HepG2 (cell line): ENCODE data around the gene TMEM131L. TPM values are rescaled to one million over a fixed set of nuclear protein-coding genes. Genes with fewer than 3 reads are reported as not detected.

Source experiments
- ATAC-seq: fragments of 200-7000 bp; cut with Tn5 transposase; 3 replicates; pipeline ENCODE4 v1.9.1; 2020; ENCODE audit warnings: mild to moderate bottlenecking, moderate library complexity
- BruUV-seq: library from RNA; stranded (reverse); fragments of 400-500 nt; replicated peaks from 2 replicates; lab custom pipeline; 2021; lab: Mats Ljungman, UMichigan
- CTCF ChIA-PET: fragments of 300-600 bp; formaldehyde crosslinking; extraction: SDS; loops from one replicate; lab custom pipeline; 2021; ENCODE audit warnings: low total read pairs, inconsistent platforms, low intra/inter-chr PET ratio; lab: Yijun Ruan, JAX
- POLR2A ChIA-PET: fragments of 350-600 bp; sonication (Branson Sonifier 250); formaldehyde crosslinking; loops from one replicate; lab custom pipeline; 2020; ENCODE audit warnings: antibody characterized with exemption, inconsistent platforms; lab: Yijun Ruan, JAX
- DNase-seq: peaks from one replicate; pipeline ENCODE4 v3.0.0-alpha.2; 2015; ENCODE audit warnings: low spot score
- FAIRE-seq: peaks from 3 replicates; lab custom pipeline; 2011; peaks lifted over from hg19 to GRCh38; lab: Jason Lieb, UNC
- H2AFZ ChIP-seq: one replicate; pipeline ENCODE4 v1.6.1; 2011; ENCODE audit warnings: low read length, inconsistent platforms
- H3K27ac ChIP-seq: fragments of 300-600 bp; 3 replicates; pipeline ENCODE4 v1.8.0; 2011; ENCODE audit warnings: mixed run types, mild to moderate bottlenecking, mixed read lengths, low read length, inconsistent platforms; ENCODE audit not compliant: insufficient read depth; ENCODE audit errors: extremely low read length
- H3K27me3 ChIP-seq, 2 experiments: fragments of 200-600 bp in 1 of 2; 2 replicates in 1 of 2; 3 replicates in 1 of 2; pipeline versions ENCODE4 v1.6.0 to v1.8.0; 2011; ENCODE audit warnings: low read length in 2 of 2, mild to moderate bottlenecking in 2 of 2, moderate library complexity in 2 of 2, inconsistent platforms in 1 of 2; ENCODE audit not compliant: insufficient read depth in 2 of 2, control insufficient read depth in 1 of 2
- H3K36me3 ChIP-seq, 2 experiments: fragments of 200-600 bp in 1 of 2; replicated peaks in 1 of 2; 2 replicates in 1 of 2; 3 replicates in 1 of 2; pipeline versions ENCODE4 v1.5.1 to v1.8.0; 2011; ENCODE audit warnings: low read length in 2 of 2, inconsistent platforms in 1 of 2; ENCODE audit not compliant: insufficient read depth in 2 of 2, control insufficient read depth in 1 of 2
- H3K4me1 ChIP-seq: 2 replicates; pipeline ENCODE4 v1.5.1; 2012; ENCODE audit warnings: low read length, inconsistent platforms; ENCODE audit not compliant: insufficient read depth
- H3K4me2 ChIP-seq: 2 replicates; pipeline ENCODE4 v1.6.0; 2011; ENCODE audit warnings: low read depth, low read length, inconsistent platforms
- H3K4me3 ChIP-seq, 3 experiments: fragments of 200-600 bp in 1 of 3; sonication (generic), shearing (Covaris generic) in 1 of 3; replicated peaks in 1 of 3; 2 replicates each; pipeline ENCODE4 v1.5.1; 2011 to 2016; ENCODE audit warnings: low read length in 3 of 3, inconsistent platforms in 2 of 3, low read depth in 2 of 3, mild to moderate bottlenecking in 2 of 3, control low read depth in 1 of 3, mixed read lengths in 1 of 3; ENCODE audit not compliant: insufficient read depth in 1 of 3
- H3K79me2 ChIP-seq: one replicate; pipeline ENCODE4 v1.6.1; 2011; ENCODE audit warnings: low read length, inconsistent platforms; ENCODE audit not compliant: insufficient read depth
- H3K9ac ChIP-seq: 2 replicates; pipeline ENCODE4 v1.6.0; 2011; ENCODE audit warnings: mild to moderate bottlenecking, low read depth, low read length, inconsistent platforms; ENCODE audit not compliant: insufficient read depth
- H3K9me3 ChIP-seq: 2 replicates; pipeline ENCODE4 v1.5.1; 2012; ENCODE audit warnings: mild to moderate bottlenecking, low read length
- H4K20me1 ChIP-seq: 2 replicates; pipeline ENCODE4 v1.6.0; 2011; ENCODE audit warnings: inconsistent platforms, mild to moderate bottlenecking, low read length, moderate library complexity; ENCODE audit not compliant: insufficient read depth
- FOXO1 ChIP-seq: sonication (generic); formaldehyde crosslinking; IDR thresholded peaks from 2 replicates; pipeline ENCODE4 v1.4.0; 2020; ENCODE audit warnings: missing genetic modification reagents
- MAFK ChIP-seq, 2 experiments: IDR thresholded peaks in 1 of 2; conservative IDR thresholded peaks in 1 of 2; 2 replicates each; pipeline ENCODE4 v1.6.1; 2011; ENCODE audit warnings: improper control_type of control experiment in 2 of 2, low read length in 2 of 2
- MXI1 ChIP-seq: IDR thresholded peaks from 3 replicates; pipeline ENCODE4 v1.6.1; 2012; ENCODE audit warnings: low read depth, low read length, inconsistent platforms, borderline replicate concordance
- NCOA2 ChIP-seq: sonication (generic); formaldehyde crosslinking; IDR thresholded peaks from 2 replicates; pipeline ENCODE4 v1.8.0; 2022; ENCODE audit warnings: inconsistent platforms
- ZFYVE20 ChIP-seq: sonication (generic); formaldehyde crosslinking; IDR thresholded peaks from 2 replicates; pipeline ENCODE4 v1.8.0; 2023; ENCODE audit warnings: low read depth, mild to moderate bottlenecking, moderate library complexity, missing genetic modification reagents, borderline replicate concordance
- ZNF407 ChIP-seq: sonication (generic); formaldehyde crosslinking; IDR thresholded peaks from one replicate; pipeline ENCODE4 v1.5.1; 2020; ENCODE audit warnings: mild to moderate bottlenecking, missing genetic modification reagents; ENCODE audit errors: not compliant biosample characterization
- WGBS: methylation state at CpG from one replicate; pipeline ENCODE4 v1.1.6; 2017; ENCODE audit warnings: low lambda C conversion rate; 5-methylcytosine and 5-hydroxymethylcytosine counted together
- in situ Hi-C: cut with HindIII; loops from 2 replicates; pipeline ENCODE4 v1.10.0; 2017; ENCODE audit warnings: low pct_unique_long_range_greater_than_20kb; ENCODE audit not compliant: extremely low pct_ligation_motif_present
- intact Hi-C: fragments of 100-400 bp; cut with micrococcal nuclease; formaldehyde crosslinking; loops from one replicate; pipeline ENCODE4 v1.10.0; 2022; ENCODE audit not compliant: unreplicated experiment
- polyA plus RNA-seq, 8 experiments: library from polyadenylated mRNA; depleted of rRNA in 3 of 8; stranded (reverse) in 7 of 8; unstranded in 1 of 8; fragments of >200 nt; fragmentation: Illumina TruSeq in 4 of 8; extraction: Trizol in 4 of 8; gene quantifications; 2 replicates each; pipeline versions ENCODE4 v1.2.1 to v1.2.3, GENCODE V29; 2011 to 2016; ENCODE audit warnings: low read depth in 4 of 8, missing spikeins in 1 of 8, mixed read lengths in 1 of 8; ENCODE audit not compliant: insufficient read depth in 1 of 8
- total RNA-seq, 5 experiments: library from RNA; depleted of rRNA; stranded (reverse); fragments of >200 nt; fragmentation: Illumina TruSeq; extraction: Trizol; gene quantifications; 2 replicates each; pipeline ENCODE4 v1.2.3, GENCODE V29; 2016; ENCODE audit warnings: low read depth in 1 of 5
- TF ChIP-seq, protein P1 (sequence below): IDR thresholded peaks from 2 replicates; pipeline ENCODE4 v1.6.1; 2016

TMEM131L gene
- total and polyA plus RNA-seq, 2 of the 13 experiments (the other 11 are each of a cell fraction or from before 2014, with no cell fraction given), result 2.2 to 4.5 TPM

- Histone ChIP-seq H4K20me1 (no peaks in the 10 kb centered on the region), H3K27ac (no peak overlapping the region), H3K4me3 (no peak overlapping the region), H3K4me2 (no peak overlapping the region), H3K27me3 (no peaks in the 10 kb centered on the region), H3K79me2 (no peaks in the 10 kb centered on the region), H3K9ac (no peak overlapping the region), H3K36me3 (no peaks in the 10 kb centered on the region), H3K9me3 (no peaks in the 10 kb centered on the region), H2AFZ (no peak overlapping the region), H3K4me1 (no peaks in the 10 kb centered on the region)
- FAIRE-seq (no peak), ATAC-seq (no peak), DNase-seq (no peak)
- 91% methylated on average over 2 of the region's 2 CpGs for WGBS
- in situ Hi-C loops, result no loop called here
- CTCF ChIA-PET, result no interaction called here
- no TSS peak for BruUV-seq
- POLR2A ChIA-PET, result no interaction called here
- TF ChIP-seq NCOA2 (CRISPR knock-in tag) (no peak), MAFK (conservative IDR thresholded peaks at IDR 0.05 in 1 of 2, IDR thresholded peaks at IDR 0.05 in 1 of 2; ENCODE audit: low read length in 2 of 2) (0 out of 4 replicates have a peak, but pooled peaks of 1 of the 2 experiments have one; percentile 36)
- intact Hi-C loops, result no loop called here
Measured at GRCh38 chr4:153582954-153583702, 117.0 kb downstream of the TMEM131L start.

DNA sequence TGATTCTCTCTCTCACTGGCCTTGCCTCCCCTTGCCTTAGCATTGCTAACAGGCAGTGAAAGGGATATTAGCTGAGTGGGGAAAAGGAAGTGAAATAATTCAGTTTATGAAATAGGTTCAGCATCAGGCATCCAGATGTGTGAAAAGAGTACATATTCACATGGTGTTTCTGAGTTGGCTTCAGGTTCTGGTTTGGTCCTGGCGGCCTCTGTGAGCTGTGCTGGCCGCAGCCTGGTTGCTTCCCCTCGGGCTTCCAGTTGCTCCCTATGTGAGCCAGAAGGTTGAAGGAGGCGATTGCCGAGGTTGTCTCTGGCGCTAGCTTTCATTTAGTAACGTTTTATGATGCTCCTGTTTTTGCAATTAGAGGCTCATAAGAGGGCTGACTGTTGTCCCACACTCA, 118.9 kb downstream of the TMEM131L start:
- FAIRE-seq, result no peak
- 89% methylated on average over 7 of the region's 7 CpGs for WGBS
- TF ChIP-seq FOXO1, result no peak
- TF ChIP-seq, protein P1, sequence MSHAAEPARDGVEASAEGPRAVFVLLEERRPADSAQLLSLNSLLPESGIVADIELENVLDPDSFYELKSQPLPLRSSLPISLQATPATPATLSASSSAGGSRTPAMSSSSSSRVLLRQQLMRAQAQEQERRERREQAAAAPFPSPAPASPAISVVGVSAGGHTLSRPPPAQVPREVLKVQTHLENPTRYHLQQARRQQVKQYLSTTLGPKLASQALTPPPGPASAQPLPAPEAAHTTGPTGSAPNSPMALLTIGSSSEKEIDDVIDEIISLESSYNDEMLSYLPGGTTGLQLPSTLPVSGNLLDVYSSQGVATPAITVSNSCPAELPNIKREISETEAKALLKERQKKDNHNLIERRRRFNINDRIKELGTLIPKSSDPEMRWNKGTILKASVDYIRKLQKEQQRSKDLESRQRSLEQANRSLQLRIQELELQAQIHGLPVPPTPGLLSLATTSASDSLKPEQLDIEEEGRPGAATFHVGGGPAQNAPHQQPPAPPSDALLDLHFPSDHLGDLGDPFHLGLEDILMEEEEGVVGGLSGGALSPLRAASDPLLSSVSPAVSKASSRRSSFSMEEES (CRISPR knock-in tag), result no peak
- no peak for TF ChIP-seq ZNF407 (CRISPR knock-in tag)
- TF ChIP-seq ZFYVE20 (CRISPR knock-in tag), result no peak
- TF ChIP-seq MXI1, result no peak

More for the DNA sequence above, 118.9 kb downstream of the TMEM131L start:
- ChIA-PET POLR2A (no interaction called here), CTCF (no interaction called here)
- Histone ChIP-seq H3K9ac (no peak overlapping the region), H2AFZ (no peak overlapping the region), H3K9me3 (no peaks in the 10 kb centered on the region), H3K4me2 (no peak overlapping the region), H4K20me1 (no peaks in the 10 kb centered on the region), H3K4me1 (no peaks in the 10 kb centered on the region), H3K79me2 (no peaks in the 10 kb centered on the region), H3K4me3 (no peak overlapping the region), H3K27ac (no peak overlapping the region), H3K36me3 (no peaks in the 10 kb centered on the region), H3K27me3 (no peaks in the 10 kb centered on the region)
- BruUV-seq, result no TSS peak
- ATAC-seq (no peak), DNase-seq (no peak)
- in situ Hi-C loops, result no loop called here
- intact Hi-C loops, result no loop called here
